VCaP (cell line): ENCODE data around the gene AKAP13.

Experiments used
- H3K27ac ChIP-seq: fragments of 450-650 bp; 2 replicates; pipeline ENCODE4 v1.5.1; 2017
- CTCF ChIP-seq: fragments of 450-650 bp; conservative IDR thresholded peaks from 2 replicates; pipeline ENCODE4 v1.5.1; 2017; ENCODE audit warnings: mild to moderate bottlenecking, moderate library complexity

AKAP13 gene

GRCh38 chr15:85693277-85693676 lies 312.9 kb downstream of the AKAP13 start:
- no peak for TF ChIP-seq CTCF
- no peak overlapping the region for H3K27ac ChIP-seq

- TF ChIP-seq CTCF, result no peak
Observed at GRCh38 chr15:85694091-85694490, 313.7 kb downstream of the AKAP13 start.

GRCh38 chr15:85700767-85701166 lies 320.4 kb downstream of the AKAP13 start:
- no peak for TF ChIP-seq CTCF
- H3K27ac ChIP-seq, result no peak overlapping the region

More at GRCh38 chr15:85694091-85694490, 313.7 kb downstream of the AKAP13 start:
- no peak overlapping the region for H3K27ac ChIP-seq

- H3K27ac ChIP-seq, result no peak overlapping the region
Observed at GRCh38 chr15:85702321-85703101, 322.1 kb downstream of the AKAP13 start.

GRCh38 chr15:85704066-85704465 lies 323.7 kb downstream of the AKAP13 start:
- TF ChIP-seq CTCF, result no peak
- no peak overlapping the region for H3K27ac ChIP-seq

More at GRCh38 chr15:85702321-85703101, 322.1 kb downstream of the AKAP13 start:
- TF ChIP-seq CTCF, result no peak

- TF ChIP-seq CTCF, result no peak
- H3K27ac ChIP-seq, result no peak overlapping the region
Observed at GRCh38 chr15:85704720-85705429, 324.5 kb downstream of the AKAP13 start.

- H3K27ac ChIP-seq, result peak overlapping the region; percentile 57
- TF ChIP-seq CTCF, result no peak
Observed at GRCh38 chr15:85706779-85707518, 326.5 kb downstream of the AKAP13 start.
